ENCODE measurements around the gene DPYSL5.
"Not testable (repeated sequence)": the region's sequence is repeated elsewhere in the genome, so short reads cannot be mapped to it uniquely, and the experiment has no call there.

The DPYSL5 gene

GRCh38 chr2:26811791-26812694 lies 35.9 kb upstream of the DPYSL5 start:
- no peaks in the 10 kb centered on the region for H3K9me3 ChIP-seq (ENCODE audit: severe bottlenecking)
- no peaks in the 10 kb centered on the region for H3K27me3 ChIP-seq (ENCODE audit: insufficient read depth, poor library complexity, severe bottlenecking)
- no peaks in the 10 kb centered on the region for H3K36me3 ChIP-seq (ENCODE audit: low read depth)
- DNase-seq (ENCODE audit: low spot score): no peak
- no peak for ATAC-seq (ENCODE audit: low read depth)
- H3K4me3 ChIP-seq (ENCODE audit: severe bottlenecking): no peak overlapping the region
- H3K4me1 ChIP-seq (ENCODE audit: insufficient read depth, poor library complexity, severe bottlenecking): no peaks in the 10 kb centered on the region
- TF ChIP-seq, protein P1, sequence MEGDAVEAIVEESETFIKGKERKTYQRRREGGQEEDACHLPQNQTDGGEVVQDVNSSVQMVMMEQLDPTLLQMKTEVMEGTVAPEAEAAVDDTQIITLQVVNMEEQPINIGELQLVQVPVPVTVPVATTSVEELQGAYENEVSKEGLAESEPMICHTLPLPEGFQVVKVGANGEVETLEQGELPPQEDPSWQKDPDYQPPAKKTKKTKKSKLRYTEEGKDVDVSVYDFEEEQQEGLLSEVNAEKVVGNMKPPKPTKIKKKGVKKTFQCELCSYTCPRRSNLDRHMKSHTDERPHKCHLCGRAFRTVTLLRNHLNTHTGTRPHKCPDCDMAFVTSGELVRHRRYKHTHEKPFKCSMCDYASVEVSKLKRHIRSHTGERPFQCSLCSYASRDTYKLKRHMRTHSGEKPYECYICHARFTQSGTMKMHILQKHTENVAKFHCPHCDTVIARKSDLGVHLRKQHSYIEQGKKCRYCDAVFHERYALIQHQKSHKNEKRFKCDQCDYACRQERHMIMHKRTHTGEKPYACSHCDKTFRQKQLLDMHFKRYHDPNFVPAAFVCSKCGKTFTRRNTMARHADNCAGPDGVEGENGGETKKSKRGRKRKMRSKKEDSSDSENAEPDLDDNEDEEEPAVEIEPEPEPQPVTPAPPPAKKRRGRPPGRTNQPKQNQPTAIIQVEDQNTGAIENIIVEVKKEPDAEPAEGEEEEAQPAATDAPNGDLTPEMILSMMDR (IDR thresholded peaks at IDR 0.05; ENCODE audit: poor library complexity, severe bottlenecking): no peak
- H3K27ac ChIP-seq (ENCODE audit: poor library complexity, severe bottlenecking): no peak overlapping the region

DNA sequence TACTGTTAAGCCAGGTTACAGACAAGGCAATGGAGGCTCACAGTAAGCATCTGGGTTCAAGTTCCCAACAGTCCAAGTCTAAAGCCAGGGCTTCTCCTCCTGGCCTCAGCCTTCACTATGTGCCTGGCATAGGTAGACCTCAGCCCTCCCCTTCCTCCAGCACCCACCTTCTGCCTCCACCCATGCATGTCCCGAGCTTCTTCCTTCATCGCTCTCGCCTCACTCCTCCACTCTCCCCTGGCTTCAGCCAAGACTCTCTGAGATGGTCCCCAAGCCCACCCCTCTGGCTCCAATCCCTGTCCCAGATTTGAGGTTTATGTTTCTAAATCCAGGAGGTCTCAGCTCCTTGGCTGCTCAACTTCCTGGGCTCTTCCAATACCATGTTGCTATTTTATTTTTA lies 35.2 kb upstream of the DPYSL5 start:
- Histone ChIP-seq H3K4me3 (ENCODE audit: severe bottlenecking) (no peak overlapping the region), H3K4me1 (ENCODE audit: insufficient read depth, poor library complexity, severe bottlenecking) (no peaks in the 10 kb centered on the region), H3K27ac (ENCODE audit: poor library complexity, severe bottlenecking) (no peak overlapping the region), H3K9me3 (ENCODE audit: severe bottlenecking) (no peaks in the 10 kb centered on the region), H3K36me3 (ENCODE audit: low read depth) (no peaks in the 10 kb centered on the region), H3K27me3 (ENCODE audit: insufficient read depth, poor library complexity, severe bottlenecking) (no peaks in the 10 kb centered on the region)
- DNase-seq (ENCODE audit: low spot score) (no peak), ATAC-seq (ENCODE audit: low read depth) (no peak)
- TF ChIP-seq, protein P1 (IDR thresholded peaks at IDR 0.05; ENCODE audit: poor library complexity, severe bottlenecking): no peak

- not testable (repeated sequence) for H3K9me3 ChIP-seq (ENCODE audit: severe bottlenecking); H3K27me3 ChIP-seq (ENCODE audit: insufficient read depth, poor library complexity, severe bottlenecking); H3K36me3 ChIP-seq (ENCODE audit: low read depth); ATAC-seq (ENCODE audit: low read depth); H3K4me3 ChIP-seq (ENCODE audit: severe bottlenecking); H3K27ac ChIP-seq (ENCODE audit: poor library complexity, severe bottlenecking); DNase-seq (ENCODE audit: low spot score); H3K4me1 ChIP-seq (ENCODE audit: insufficient read depth, poor library complexity, severe bottlenecking)
Observed at GRCh38 chr2:26814072-26814765, 33.7 kb upstream of the DPYSL5 start.

- H3K27ac ChIP-seq (ENCODE audit: poor library complexity, severe bottlenecking): no peak overlapping the region
- H3K9me3 ChIP-seq (ENCODE audit: severe bottlenecking): no peaks in the 10 kb centered on the region
- no peak overlapping the region for H3K4me3 ChIP-seq (ENCODE audit: severe bottlenecking)
- H3K36me3 ChIP-seq (ENCODE audit: low read depth): no peaks in the 10 kb centered on the region
- no peaks in the 10 kb centered on the region for H3K27me3 ChIP-seq (ENCODE audit: insufficient read depth, poor library complexity, severe bottlenecking)
- TF ChIP-seq, protein P1 (IDR thresholded peaks at IDR 0.05; ENCODE audit: poor library complexity, severe bottlenecking): no peak
- DNase-seq (ENCODE audit: low spot score) (no peak), ATAC-seq (ENCODE audit: low read depth) (peak; percentile 29; the same call in 1 of the 3 replicates)
- no peaks in the 10 kb centered on the region for H3K4me1 ChIP-seq (ENCODE audit: insufficient read depth, poor library complexity, severe bottlenecking)
Observed at GRCh38 chr2:26816893-26817292, 31.0 kb upstream of the DPYSL5 start.

DNA sequence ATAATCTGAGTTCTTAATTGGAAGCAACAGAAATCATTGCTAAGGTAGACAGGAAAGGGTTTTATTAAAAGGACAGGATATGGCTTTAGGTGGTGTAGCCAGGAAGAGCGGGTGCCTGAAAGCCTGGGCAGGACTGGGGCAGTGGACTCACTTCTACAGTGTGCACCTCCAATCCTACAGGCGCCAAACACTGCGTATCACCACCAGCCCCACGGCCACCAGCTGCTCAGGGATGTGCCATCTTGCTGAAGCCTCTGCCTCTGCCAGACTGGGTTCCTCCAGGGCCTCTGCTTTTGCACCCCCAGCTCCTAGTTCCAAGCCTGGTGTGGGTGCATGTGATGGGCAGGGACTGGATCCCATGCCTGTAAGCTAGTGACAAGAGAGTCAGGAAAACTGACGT lies 29.7 kb upstream of the DPYSL5 start:
- Histone ChIP-seq H3K4me3 (ENCODE audit: severe bottlenecking) (no peak overlapping the region), H3K9me3 (ENCODE audit: severe bottlenecking) (no peaks in the 10 kb centered on the region), H3K27me3 (ENCODE audit: insufficient read depth, poor library complexity, severe bottlenecking) (no peaks in the 10 kb centered on the region), H3K36me3 (ENCODE audit: low read depth) (no peaks in the 10 kb centered on the region), H3K27ac (ENCODE audit: poor library complexity, severe bottlenecking) (no peak overlapping the region), H3K4me1 (ENCODE audit: insufficient read depth, poor library complexity, severe bottlenecking) (no peaks in the 10 kb centered on the region)
- no peak for DNase-seq (ENCODE audit: low spot score)
- ATAC-seq (ENCODE audit: low read depth): peak; percentile 27; the same call in 1 of the 3 replicates
- TF ChIP-seq, protein P1 (IDR thresholded peaks at IDR 0.05; ENCODE audit: poor library complexity, severe bottlenecking): no peak
